Dendritic cell treated with granulocyte-macrophage colony-stimulating factor and Interleukin-4, amounts not matched to agents 40 ng/mL and 50 ng/mL, for 4 days (primary cell): Measurements from ENCODE around the gene CCNQ.

Experiments used
- H3K27ac Mint-ChIP-seq: one replicate; pipeline ENCODE4 v1.8.0; 2022; ENCODE audit warnings: mild to moderate bottlenecking, mixed read lengths
- H3K27me3 Mint-ChIP-seq: one replicate; pipeline ENCODE4 v1.8.0; 2022; ENCODE audit warnings: mild to moderate bottlenecking, mixed read lengths
- H3K36me3 Mint-ChIP-seq: one replicate; pipeline ENCODE4 v1.8.0; 2022; ENCODE audit warnings: low read depth, mixed read lengths
- H3K4me1 Mint-ChIP-seq: one replicate; pipeline ENCODE4 v1.8.0; 2022; ENCODE audit warnings: low read depth, mixed read lengths
- H3K4me3 Mint-ChIP-seq: one replicate; pipeline ENCODE4 v1.8.0; 2022; ENCODE audit warnings: mild to moderate bottlenecking, moderate library complexity, mixed read lengths
- H3K9me3 Mint-ChIP-seq: one replicate; pipeline ENCODE4 v1.8.0; 2022; ENCODE audit warnings: mixed read lengths
- intact Hi-C: fragments of 100-400 bp; cut with micrococcal nuclease; formaldehyde crosslinking; loops from one replicate; pipeline ENCODE4 v1.15.0; 2022

CCNQ gene

DNA sequence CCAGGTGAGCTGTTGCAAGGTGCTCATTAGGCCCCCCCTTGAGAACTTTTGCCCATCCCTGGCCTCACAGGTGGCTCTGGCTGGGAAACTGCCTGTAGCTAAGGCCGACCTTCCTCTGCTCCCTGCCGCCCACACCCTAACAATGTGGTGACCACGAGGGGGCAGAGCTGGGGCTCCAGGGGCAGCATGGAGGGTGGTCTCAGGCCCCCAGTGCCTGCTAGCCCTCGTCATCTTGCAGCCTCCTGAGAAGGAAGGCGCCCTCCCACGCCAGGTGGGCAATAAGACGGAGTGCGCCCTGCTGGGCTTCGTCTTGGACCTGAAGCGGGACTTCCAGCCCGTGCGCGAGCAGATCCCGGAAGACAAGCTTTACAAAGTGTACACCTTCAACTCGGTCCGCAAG is 49.1 kb downstream of the CCNQ start:
- Mint-ChIP-seq H3K4me3 (no peak overlapping the region), H3K36me3 (no peaks in the 10 kb centered on the region), H3K27ac (no peak overlapping the region), H3K27me3 (peaks cover 41% of the 10 kb centered on the region), H3K4me1 (peaks cover 16% of the 10 kb centered on the region), H3K9me3 (no peaks in the 10 kb centered on the region)
- intact Hi-C loops: loop anchor here (5.0 kb wide), 2 partner anchors 97 to 112 kb away; partner anchors contain the start of gene DUSP9

DNA sequence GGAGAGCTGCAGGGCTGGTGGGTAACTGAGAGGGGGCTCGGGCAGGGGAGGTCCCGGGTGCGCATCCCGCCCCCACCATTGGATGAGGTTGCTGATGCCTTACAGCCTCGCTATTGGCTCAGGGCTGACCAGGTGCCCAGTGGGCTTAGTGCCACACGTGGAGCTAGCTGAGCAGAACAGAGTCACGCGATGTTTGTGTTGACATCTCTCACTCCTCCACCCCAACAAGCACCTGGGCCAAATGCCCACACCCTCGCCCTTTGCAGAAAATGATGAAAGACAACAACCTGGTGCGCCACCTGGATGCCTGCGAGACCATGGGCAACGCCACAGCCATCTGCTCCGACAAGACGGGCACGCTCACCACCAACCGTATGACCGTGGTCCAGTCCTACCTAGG is 49.7 kb downstream of the CCNQ start:
- H3K36me3 Mint-ChIP-seq: no peaks in the 10 kb centered on the region
- H3K4me1 Mint-ChIP-seq: peaks cover 16% of the 10 kb centered on the region
- no peak overlapping the region for H3K27ac Mint-ChIP-seq
- intact Hi-C loops: no loop called here
- H3K4me3 Mint-ChIP-seq: no peak overlapping the region
- H3K9me3 Mint-ChIP-seq: no peaks in the 10 kb centered on the region
- peaks cover 41% of the 10 kb centered on the region for H3K27me3 Mint-ChIP-seq

DNA sequence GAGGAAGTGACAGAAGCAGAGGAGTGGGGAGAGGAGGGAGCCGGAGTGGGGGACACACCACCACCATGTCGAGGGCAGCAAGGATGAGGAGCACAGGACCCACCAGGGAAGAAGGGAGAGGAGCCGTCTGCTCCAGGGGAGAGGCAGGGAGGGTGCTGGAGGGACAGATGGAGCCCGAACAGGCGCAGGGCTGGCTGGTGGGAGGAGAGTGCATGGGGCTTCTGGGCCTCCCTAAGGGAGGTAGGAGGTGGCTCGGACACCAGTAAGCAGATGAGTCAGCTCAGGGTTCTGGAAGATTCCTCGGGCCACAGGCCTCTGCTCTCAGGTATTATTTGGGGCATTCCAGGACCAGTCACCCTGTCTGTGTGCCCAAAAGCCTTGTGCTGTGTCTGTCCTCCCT is 51.7 kb downstream of the CCNQ start:
- H3K9me3 Mint-ChIP-seq: no peaks in the 10 kb centered on the region
- no peak overlapping the region for H3K27ac Mint-ChIP-seq
- no peak overlapping the region for H3K4me3 Mint-ChIP-seq
- H3K27me3 Mint-ChIP-seq: peaks cover 31% of the 10 kb centered on the region
- no peaks in the 10 kb centered on the region for H3K36me3 Mint-ChIP-seq
- H3K4me1 Mint-ChIP-seq: peaks cover 16% of the 10 kb centered on the region
- intact Hi-C loops: no loop called here

DNA sequence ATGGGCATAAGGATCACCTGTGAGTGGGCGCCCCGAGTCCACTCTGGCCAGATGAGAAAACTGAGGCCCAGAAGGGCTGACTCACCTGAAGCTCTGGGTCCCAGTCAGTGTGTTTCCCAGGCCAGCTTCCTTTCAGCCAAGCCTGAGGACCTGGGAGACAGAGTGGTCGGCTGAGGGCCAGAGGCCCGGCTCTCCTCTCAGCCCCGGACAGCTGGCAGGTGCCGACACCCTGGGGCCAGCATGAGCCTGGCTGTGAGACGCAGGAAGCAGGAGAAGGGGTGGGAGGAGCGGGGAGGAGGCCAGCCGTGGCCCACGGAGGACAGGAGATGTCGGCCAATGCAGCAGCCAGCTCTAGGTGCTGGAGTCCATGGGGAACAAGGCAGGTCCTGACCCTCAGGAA is 52.6 kb downstream of the CCNQ start:
- Mint-ChIP-seq H3K4me1 (peaks cover 16% of the 10 kb centered on the region), H3K36me3 (no peaks in the 10 kb centered on the region), H3K27me3 (peaks cover 31% of the 10 kb centered on the region), H3K27ac (no peak overlapping the region), H3K9me3 (no peaks in the 10 kb centered on the region), H3K4me3 (no peak overlapping the region)
- intact Hi-C loops: no loop called here

DNA sequence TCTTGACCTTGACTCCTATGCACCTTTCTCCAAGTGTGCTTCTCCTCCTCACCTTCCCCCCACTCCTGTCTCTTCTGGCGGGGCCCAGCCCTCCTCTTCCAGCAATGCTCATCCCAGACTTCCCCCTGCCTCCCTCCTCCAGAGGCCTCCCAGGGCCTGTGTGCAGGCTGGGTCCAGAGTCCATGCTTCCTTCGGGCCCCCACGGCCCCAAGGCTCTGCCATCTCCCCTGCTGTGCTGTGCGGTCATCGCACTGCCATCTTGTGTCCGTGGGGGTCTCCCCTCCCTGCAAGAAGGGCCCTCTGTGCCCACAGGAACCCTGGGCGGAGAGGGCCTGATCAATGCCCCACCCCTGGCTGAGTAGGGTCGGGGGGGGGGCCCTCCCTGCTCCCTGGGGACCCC is 54.2 kb downstream of the CCNQ start:
- peaks cover 42% of the 10 kb centered on the region for H3K27me3 Mint-ChIP-seq
- peaks cover 16% of the 10 kb centered on the region for H3K4me1 Mint-ChIP-seq
- intact Hi-C loops: no loop called here

DNA sequence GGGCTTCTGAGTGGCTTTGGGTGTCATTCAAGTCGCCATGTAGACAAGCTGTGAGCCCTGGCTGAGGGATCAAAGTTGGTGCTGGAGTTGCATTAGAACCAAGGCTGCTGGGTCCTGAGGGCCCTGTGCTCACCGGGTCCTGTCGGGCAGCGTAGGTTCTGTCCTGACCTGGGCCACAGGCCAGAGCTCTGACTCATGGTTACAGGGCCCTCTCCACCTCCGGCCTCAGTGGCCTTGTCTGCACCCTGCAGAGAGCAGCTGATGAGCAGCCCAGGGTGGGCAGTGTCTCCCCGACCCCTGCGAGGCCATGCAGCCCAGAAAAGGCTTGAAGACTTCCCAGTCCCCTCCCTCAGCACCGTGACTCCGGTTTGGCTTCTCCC is 59.0 kb downstream of the CCNQ start:
- H3K9me3 Mint-ChIP-seq: no peaks in the 10 kb centered on the region
- peaks cover 18% of the 10 kb centered on the region for H3K27me3 Mint-ChIP-seq
- H3K4me1 Mint-ChIP-seq: no peaks in the 10 kb centered on the region
- no peaks in the 10 kb centered on the region for H3K36me3 Mint-ChIP-seq
- no peak overlapping the region for H3K4me3 Mint-ChIP-seq
- intact Hi-C loops: loop anchor here (5.0 kb wide), 2 partner anchors 112 to 127 kb away; no protein-coding TSS in a partner anchor
- H3K27ac Mint-ChIP-seq: no peak overlapping the region

More for the DNA sequence above, 54.2 kb downstream of the CCNQ start:
- H3K27ac Mint-ChIP-seq: no peak overlapping the region
- H3K4me3 Mint-ChIP-seq: no peak overlapping the region
- H3K36me3 Mint-ChIP-seq: no peaks in the 10 kb centered on the region
- no peaks in the 10 kb centered on the region for H3K9me3 Mint-ChIP-seq

DNA sequence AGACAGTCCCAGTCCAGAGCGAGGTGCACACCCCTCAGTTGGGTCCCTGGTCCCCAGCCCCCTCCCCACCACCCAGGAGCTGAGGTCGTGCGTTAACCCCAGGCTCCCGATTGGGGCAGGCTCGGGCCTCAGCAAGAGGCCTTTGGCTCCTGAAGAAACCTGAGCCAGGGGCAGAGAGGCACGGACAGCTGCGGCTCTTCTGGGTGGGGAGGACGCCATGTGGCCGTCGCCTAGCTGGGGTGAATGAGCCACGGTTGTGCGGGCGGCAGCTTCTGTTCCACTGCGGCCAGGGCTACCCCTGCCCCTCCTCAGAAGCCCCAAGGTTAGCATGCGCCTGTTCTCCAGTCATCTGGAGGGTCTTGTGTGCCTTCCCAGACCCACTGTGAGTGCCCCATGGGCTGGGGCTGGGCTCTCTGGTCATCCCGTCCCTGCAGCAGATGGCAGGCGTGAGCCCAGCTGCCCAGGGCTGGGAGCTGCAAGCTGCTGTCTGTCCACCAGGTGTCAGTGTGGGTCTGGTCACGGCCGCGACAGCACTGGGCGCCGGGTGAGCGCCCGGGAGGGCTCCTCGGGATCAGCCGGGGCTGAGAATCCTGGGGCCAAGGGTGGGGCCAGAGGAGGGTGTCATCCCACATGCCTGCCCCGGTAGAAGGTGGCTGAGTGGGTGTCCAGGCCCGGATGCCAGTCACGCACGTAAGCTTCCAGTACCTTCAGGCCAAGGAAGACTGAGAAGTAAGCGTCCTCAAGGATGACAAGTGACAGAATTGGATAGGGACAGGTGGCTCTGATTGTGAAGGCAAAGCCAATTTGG is 59.6 kb downstream of the CCNQ start:
- no peaks in the 10 kb centered on the region for H3K36me3 Mint-ChIP-seq

DNA sequence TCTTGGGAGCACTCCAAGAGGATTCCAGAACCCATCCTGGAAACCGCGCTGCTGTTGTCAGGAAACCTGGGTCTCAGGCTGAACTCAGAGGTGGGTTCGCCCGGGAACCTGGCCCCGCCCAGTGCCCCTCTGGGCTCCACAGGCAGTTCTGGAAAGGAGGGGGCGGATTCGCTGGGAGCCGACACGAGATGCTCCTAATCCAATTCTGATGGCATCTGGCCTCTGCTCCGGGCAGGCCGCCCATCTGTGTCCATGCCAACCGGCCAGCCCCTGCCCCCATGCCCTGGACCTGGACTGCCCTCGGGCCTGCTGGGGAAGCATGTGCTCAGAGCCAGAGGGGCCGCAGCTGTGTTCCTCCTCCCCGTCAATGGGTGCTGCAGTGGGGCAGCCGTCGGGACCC is 60.5 kb downstream of the CCNQ start:
- H3K27me3 Mint-ChIP-seq: peaks cover 18% of the 10 kb centered on the region
- intact Hi-C loops: loop anchor here (5.0 kb wide), 2 partner anchors 114 to 129 kb away; no protein-coding TSS in a partner anchor
- no peaks in the 10 kb centered on the region for H3K36me3 Mint-ChIP-seq
- no peaks in the 10 kb centered on the region for H3K4me1 Mint-ChIP-seq
- no peaks in the 10 kb centered on the region for H3K9me3 Mint-ChIP-seq
- H3K27ac Mint-ChIP-seq: no peak overlapping the region
- no peak overlapping the region for H3K4me3 Mint-ChIP-seq

More for the DNA sequence above, 59.6 kb downstream of the CCNQ start:
- no peaks in the 10 kb centered on the region for H3K4me1 Mint-ChIP-seq
- intact Hi-C loops: loop anchor here (5.0 kb wide), 2 partner anchors 113 to 128 kb away; no protein-coding TSS in a partner anchor
- H3K9me3 Mint-ChIP-seq: no peaks in the 10 kb centered on the region
- peaks cover 17% of the 10 kb centered on the region for H3K27me3 Mint-ChIP-seq
- no peak overlapping the region for H3K4me3 Mint-ChIP-seq
- no peak overlapping the region for H3K27ac Mint-ChIP-seq
